Esophagus squamous epithelium (tissue), 5 donors: Measurements from ENCODE around the gene SPPL2C. TPM values are rescaled to one million over a fixed set of nuclear protein-coding genes. Genes with fewer than 3 reads are reported as not detected.

Experiments used
- DNase-seq: peaks from one replicate; lab custom pipeline; 2025; lab: John Stamatoyannopoulos, UW
- H3K27ac ChIP-seq, 4 donors: fragments of 200-600 bp; sonication (generic); one replicate each; pipeline ENCODE4 v1.5.1; 2016 to 2019; ENCODE audit warnings: mild to moderate bottlenecking in 1 of 4
- H3K27me3 ChIP-seq, 4 donors: fragments of 200-600 bp; sonication (generic); 1 replicate in 3 of 4; 2 replicates in 1 of 4; pipeline versions ENCODE4 v1.5.1 to v1.6.0; 2017 to 2021; ENCODE audit warnings: antibody characterized with exemption in 1 of 4
- H3K36me3 ChIP-seq, 3 donors: fragments of 200-600 bp; sonication (generic); one replicate each; pipeline ENCODE4 v1.5.1; 2016 to 2019
- H3K4me1 ChIP-seq, 3 donors: fragments of 200-600 bp; sonication (generic); one replicate each; pipeline ENCODE4 v1.5.1; 2017 to 2019
- H3K4me3 ChIP-seq, 4 donors: fragments of 200-600 bp; sonication (generic); 1 replicate in 3 of 4; 2 replicates in 1 of 4; pipeline ENCODE4 v1.5.1; 2016 to 2019; ENCODE audit warnings: mild to moderate bottlenecking in 2 of 4, moderate library complexity in 1 of 4
- H3K9me3 ChIP-seq, 3 donors: fragments of 200-600 bp; sonication (generic); one replicate each; pipeline ENCODE4 v1.5.1; 2016 to 2019
- CTCF ChIP-seq, 6 experiments: fragments of 450-650 bp in 4 of 6; fragments of 200-600 bp in 2 of 6; sonication (generic) in 2 of 6; IDR thresholded peaks; one replicate each; pipeline ENCODE4 v1.5.1; 2016 to 2019; ENCODE audit warnings: antibody characterized with exemption in 6 of 6, mild to moderate bottlenecking in 4 of 6, moderate library complexity in 4 of 6
- POLR2A ChIP-seq, 4 donors: fragments of 450-650 bp; IDR thresholded peaks; one replicate each; pipeline ENCODE4 v1.6.1; 2017; ENCODE audit warnings: antibody characterized with exemption in 4 of 4, mild to moderate bottlenecking in 4 of 4, moderate library complexity in 3 of 4
- WGBS, 2 donors: methylation state at CpG; one replicate each; pipeline ENCODE4 v1.1.5; 2018; 5-methylcytosine and 5-hydroxymethylcytosine counted together
- intact Hi-C: fragments of 100-400 bp; cut with DNase I; formaldehyde crosslinking; loops from one replicate; pipeline ENCODE4 v1.15.0; 2022
- total RNA-seq, 4 donors: library from RNA; depleted of rRNA; stranded (reverse); fragments of >200 nt; gene quantifications; one replicate each; pipeline ENCODE4 v1.1.0, GENCODE V29; 2016
- donor health status: DM: yes; HTN: yes; CAD: no.

The SPPL2C gene
- total RNA-seq, 4 donors from 2014 or later, result not detected

GRCh38 chr17:45867171-45867570 lies 22.5 kb downstream of the SPPL2C start:
- H3K27ac ChIP-seq, result no peak overlapping the region
- H3K9me3 ChIP-seq, result no peaks in the 10 kb centered on the region
- H3K4me1 ChIP-seq, result no peaks in the 10 kb centered on the region
- WGBS, 2 donors, result 60 to 67% methylated on average over 6 of the region's 6 CpGs
- H3K4me3 ChIP-seq, result no peak overlapping the region
- H3K36me3 ChIP-seq, result no peaks in the 10 kb centered on the region
- DNase-seq, result no peak
- TF ChIP-seq POLR2A (IDR thresholded peaks at IDR 0.05), result no peak
- TF ChIP-seq CTCF (IDR thresholded peaks at IDR 0.05), result no peak
- H3K27me3 ChIP-seq, result peaks cover 0 to 45% (median 0%) of the 10 kb centered on the region in 4 donors
- intact Hi-C loops, result no loop called here

GRCh38 chr17:45867702-45868101 lies 23.0 kb downstream of the SPPL2C start:
- TF ChIP-seq POLR2A (IDR thresholded peaks at IDR 0.05), result no peak
- TF ChIP-seq CTCF (IDR thresholded peaks at IDR 0.05), result no peak
- Histone ChIP-seq H3K36me3 (no peaks in the 10 kb centered on the region), H3K4me3 (no peak overlapping the region), H3K9me3 (no peaks in the 10 kb centered on the region), H3K27ac (no peak overlapping the region), H3K4me1 (no peaks in the 10 kb centered on the region), H3K27me3 (peaks cover 0 to 47% (median 0%) of the 10 kb centered on the region in 4 donors)
- intact Hi-C loops, result no loop called here
- no peak for DNase-seq
- WGBS, 2 donors, result 64 to 71% methylated on average over 8 of the region's 8 CpGs

DNA sequence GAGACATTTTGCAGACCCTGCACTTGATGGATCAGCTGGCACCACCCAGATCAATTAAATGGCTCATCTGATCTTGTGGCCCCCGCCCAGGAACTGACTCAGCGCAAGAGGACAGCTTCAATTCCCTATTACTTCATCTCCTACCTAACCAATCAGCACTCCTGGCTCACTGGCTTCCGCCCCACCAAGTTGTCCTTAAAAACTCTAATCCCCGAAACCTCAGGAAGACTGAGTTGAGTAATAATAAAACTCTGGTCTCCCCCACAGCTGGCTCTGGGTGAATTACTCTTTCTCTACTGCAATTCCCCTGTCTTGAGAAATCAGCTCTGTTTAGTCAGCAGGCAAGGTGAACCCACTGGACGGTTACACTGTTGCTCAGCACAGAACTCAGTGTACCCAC lies 23.6 kb downstream of the SPPL2C start:
- DNase-seq, result no peak
- H3K9me3 ChIP-seq, result no peaks in the 10 kb centered on the region
- TF ChIP-seq CTCF (IDR thresholded peaks at IDR 0.05) (no peak), POLR2A (IDR thresholded peaks at IDR 0.05) (no peak)
- H3K4me3 ChIP-seq, result no peak overlapping the region
- peaks cover 0 to 47% (median 0%) of the 10 kb centered on the region in 4 donors for H3K27me3 ChIP-seq
- no peak overlapping the region for H3K27ac ChIP-seq
- no peaks in the 10 kb centered on the region for H3K4me1 ChIP-seq
- 55 to 65% methylated on average over 5 of the region's 5 CpGs for WGBS, 2 donors
- intact Hi-C loops, result no loop called here
- H3K36me3 ChIP-seq, result no peaks in the 10 kb centered on the region

DNA sequence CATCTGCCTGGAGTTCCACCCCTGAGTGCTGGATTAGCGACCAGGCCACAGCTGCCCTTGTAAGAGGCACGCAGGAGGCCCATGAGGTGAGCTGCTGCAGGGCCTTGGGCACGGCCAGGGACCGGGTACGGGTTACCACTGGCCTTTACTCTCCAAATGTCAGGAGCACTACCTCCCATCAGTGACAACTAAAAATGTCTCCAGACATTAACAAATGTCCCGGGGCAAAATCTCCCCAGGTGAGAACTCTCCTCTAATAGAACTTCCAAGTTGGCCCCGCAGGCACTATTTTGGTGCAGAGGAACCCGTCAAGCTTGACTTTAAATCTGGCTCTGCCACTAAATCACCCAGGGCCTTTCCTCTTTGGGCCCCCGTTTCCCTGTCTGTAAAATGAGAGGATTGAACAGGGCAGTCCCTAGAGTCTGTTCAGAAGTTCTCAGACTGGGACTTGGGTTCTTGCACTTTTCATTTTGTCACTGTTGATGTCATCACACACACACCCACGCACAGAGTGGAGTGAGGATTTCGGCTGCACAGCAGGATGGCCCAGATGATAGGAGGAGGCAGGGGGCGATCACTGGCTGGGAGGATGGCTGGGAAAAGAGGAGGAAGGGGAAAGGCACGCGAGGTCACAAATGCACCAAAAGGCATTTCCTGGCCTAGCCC lies 25.1 kb downstream of the SPPL2C start:
- H3K9me3 ChIP-seq, result no peaks in the 10 kb centered on the region
- no peaks in the 10 kb centered on the region for H3K36me3 ChIP-seq
- 66 to 72% methylated on average over 8 to 11 of the region's 14 CpGs for WGBS, 2 donors
- H3K27ac ChIP-seq, result no peak overlapping the region
- intact Hi-C loops, result no loop called here
- TF ChIP-seq POLR2A (IDR thresholded peaks at IDR 0.05) (no peak), CTCF (IDR thresholded peaks at IDR 0.05) (no peak)
- H3K4me3 ChIP-seq, result no peak overlapping the region
- peaks cover 0 to 36% (median 0%) of the 10 kb centered on the region in 4 donors for H3K27me3 ChIP-seq
- no peak for DNase-seq
- no peaks in the 10 kb centered on the region for H3K4me1 ChIP-seq

GRCh38 chr17:45870342-45870974 lies 25.8 kb downstream of the SPPL2C start:
- H3K4me3 ChIP-seq, result no peak overlapping the region
- peaks cover 0 to 36% (median 0%) of the 10 kb centered on the region in 4 donors for H3K27me3 ChIP-seq
- TF ChIP-seq POLR2A (IDR thresholded peaks at IDR 0.05) (no peak), CTCF (IDR thresholded peaks at IDR 0.05) (no peak)
- H3K4me1 ChIP-seq, result no peaks in the 10 kb centered on the region
- no peak overlapping the region for H3K27ac ChIP-seq
- 36 to 42% methylated on average over 4 of the region's 4 CpGs for WGBS, 2 donors
- intact Hi-C loops, result no loop called here
- no peaks in the 10 kb centered on the region for H3K9me3 ChIP-seq
- DNase-seq, result no peak
- H3K36me3 ChIP-seq, result no peaks in the 10 kb centered on the region
